Muscle of arm (tissue), 12 donors: ENCODE data around the gene KLC3. TPM values are rescaled to one million over a fixed set of nuclear protein-coding genes. Genes with fewer than 3 reads are reported as not detected.

ENCODE experiments used
- DNase-seq: peaks from one replicate; pipeline ENCODE4 v3.0.0-alpha.2; 2013
- polyA plus RNA-seq, 12 donors: library from polyadenylated mRNA; unstranded; fragments of 120-200 nt; gene quantifications; one replicate each; pipeline ENCODE4 v1.2.1, GENCODE V29; 2013; ENCODE audit not compliant: insufficient read length in 12 of 12

The KLC3 gene
- polyA plus RNA-seq, 12 donors, result 0.12 to 23.1 (median 0.25) TPM; not detected in 3

- no peak for DNase-seq
Observed at GRCh38 chr19:45368737-45369340, 28.3 kb downstream of the KLC3 start.

DNA sequence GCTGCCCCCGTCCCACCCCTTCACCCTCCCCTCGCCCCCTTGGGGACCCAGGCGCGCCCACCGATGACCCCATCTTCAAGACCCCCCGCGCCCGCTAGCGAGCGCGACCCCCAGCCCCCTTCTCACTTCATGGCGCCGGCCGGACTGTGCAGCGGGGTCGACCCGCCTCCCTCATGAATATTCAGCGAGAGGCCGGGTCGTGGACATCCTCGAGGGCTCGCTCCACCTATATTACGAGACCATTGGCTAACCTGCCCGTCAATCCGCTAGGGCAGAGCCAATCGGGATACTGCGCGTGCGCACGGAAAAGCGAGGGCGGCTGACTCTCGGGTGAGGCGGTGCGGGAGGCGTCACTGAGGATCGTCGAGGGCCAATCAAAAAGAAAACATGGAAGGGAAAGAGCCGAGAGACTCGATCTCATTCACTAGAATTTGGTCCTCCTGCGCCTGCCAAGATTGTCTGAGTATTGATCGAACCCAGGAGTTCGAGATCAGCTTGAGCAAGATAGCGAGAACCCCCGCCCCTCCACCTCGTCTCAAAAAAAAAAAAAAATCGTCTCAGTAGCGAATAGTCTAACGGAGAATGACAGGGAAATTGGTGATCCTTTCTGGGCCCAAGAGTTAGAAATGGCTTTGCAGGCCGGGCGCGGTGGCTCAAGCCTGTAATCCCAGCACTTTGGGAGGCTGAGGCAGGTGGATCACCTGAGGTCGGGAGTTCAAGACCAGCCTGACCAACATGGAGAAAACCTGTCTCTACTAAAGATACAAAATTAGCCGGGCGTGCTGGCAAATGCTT lies 30.1 kb downstream of the KLC3 start, which contains the start of gene ERCC2:
ERCC2 (minus strand) TSS at position 164 of the 795 bp plus-strand sequence; CDS start at position 131, 33 bp downstream.
- peak; percentile 100 for DNase-seq

DNA sequence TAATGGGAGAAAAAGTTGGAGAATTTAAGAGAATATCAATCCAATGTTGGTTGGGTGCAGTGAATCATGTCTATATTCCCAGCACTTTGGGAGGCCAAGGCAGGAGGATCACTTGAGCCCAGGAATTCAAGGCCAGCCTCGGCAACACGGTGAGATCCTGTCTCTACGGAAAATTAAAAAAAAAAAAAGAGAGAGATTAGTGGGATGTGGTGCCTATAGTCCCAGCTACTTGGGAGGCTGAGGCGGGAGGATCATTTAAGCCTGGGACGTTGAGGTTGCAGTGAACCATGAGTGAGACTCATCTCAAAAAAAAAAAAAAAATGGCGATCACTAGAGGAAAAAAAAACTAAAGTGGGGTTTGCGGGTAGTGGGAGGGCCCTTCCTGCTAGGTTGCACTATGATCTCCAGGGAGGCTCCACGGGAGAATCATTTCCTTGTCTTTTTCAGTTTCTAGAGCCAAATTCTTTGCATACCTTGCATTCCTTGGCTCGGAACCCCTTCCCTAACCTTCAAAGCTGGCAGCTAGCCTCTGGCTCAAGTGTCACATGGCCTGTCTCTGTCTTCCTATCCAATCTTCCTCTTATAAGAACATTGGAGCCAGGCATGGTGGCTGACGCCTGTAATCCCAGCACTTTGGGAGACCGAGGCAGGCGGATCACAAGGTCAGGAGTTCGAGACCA lies 35.6 kb downstream of the KLC3 start:
- peak; percentile 46 for DNase-seq

GRCh38 chr19:45380107-45380506 lies 39.6 kb downstream of the KLC3 start:
- DNase-seq, result no peak

- DNase-seq, result no peak
Observed at GRCh38 chr19:45382426-45382825, 41.9 kb downstream of the KLC3 start.

DNA sequence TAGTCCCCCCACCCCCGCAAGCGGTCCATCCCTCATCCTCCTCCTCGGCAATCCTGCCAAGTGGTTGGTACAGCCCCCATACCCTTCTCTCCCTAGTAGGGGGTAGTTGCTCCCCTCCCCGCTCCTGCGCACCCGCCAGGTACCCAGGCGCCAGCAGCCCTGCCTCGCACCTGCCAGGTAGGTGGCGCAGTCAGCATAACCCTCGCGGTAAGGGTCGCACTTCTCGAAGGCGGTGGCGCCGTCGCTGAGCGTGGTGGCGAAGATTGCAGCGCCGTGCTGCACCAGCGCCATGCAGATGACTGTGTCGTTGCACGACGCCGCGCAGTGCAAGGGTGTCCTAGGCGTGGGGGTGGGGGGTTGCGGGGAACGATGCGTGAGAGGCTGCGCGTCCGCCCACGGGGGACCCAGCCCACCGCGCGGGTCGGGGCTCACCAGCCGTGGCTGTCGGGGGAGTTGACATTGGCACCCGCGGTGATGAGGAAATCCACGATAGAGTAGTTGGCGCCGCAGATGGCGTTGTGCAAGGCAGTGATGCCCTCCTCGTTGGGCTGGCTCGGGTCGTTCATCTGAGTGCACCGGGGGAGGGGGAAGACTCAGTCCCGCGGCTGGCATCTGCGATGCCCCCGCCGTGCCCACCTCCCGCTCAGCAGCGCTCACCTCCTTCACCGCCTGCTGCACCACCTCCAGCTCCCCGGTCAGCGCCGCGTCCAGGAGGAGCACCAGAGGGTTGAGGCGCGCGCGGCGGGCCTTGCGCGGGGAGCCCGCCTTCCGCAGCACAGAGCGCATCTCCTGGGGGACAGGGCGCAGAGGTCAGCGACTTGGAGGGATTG lies 45.1 kb downstream of the KLC3 start:
- DNase-seq, result no peak

DNA sequence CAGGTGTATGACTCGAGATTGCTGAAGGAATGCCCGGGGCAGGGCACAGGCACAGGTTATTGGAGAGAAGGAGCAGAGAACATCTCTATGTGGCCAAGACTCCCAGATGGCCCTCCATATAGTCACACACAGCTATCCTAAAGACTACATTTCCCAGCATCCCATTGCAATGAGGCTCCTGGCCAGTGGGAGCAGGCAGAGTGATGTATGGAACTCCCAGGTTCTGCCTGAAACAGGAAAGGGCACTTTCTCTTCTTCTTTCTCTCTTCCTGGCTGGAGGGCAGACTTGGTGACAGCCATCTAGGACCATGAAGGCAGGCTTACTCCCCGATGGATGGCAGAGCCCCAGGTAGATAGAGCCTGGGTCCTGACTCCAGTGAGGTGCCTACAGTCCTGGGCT lies 50.8 kb downstream of the KLC3 start:
- DNase-seq, result no peak

GRCh38 chr19:45391871-45392665 lies 51.5 kb downstream of the KLC3 start:
- DNase-seq, result no peak

GRCh38 chr19:45395821-45396617 lies 55.5 kb downstream of the KLC3 start:
- no peak for DNase-seq

DNA sequence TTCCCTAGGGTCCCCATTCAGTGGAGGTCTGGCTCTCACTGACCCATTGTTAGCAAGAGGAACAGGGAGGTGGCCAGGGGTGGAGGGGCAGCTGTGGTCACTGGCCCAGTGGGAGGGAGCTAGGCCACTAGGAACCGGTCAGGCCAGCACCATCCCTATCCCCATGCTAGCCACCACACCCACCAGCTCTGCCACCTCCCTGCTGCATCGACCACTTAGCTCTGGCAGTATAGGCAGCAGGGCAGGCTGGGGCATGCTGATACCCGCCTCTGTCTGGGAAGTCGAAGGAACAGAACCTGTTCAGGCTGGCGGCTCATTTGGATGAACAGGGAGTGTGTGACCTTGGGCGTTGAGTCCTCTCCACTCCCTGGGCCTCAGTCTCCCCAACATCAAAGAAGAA lies 59.6 kb downstream of the KLC3 start:
- DNase-seq, result no peak

Other genes with a start within 250 kb of the KLC3 start
- 10 to 100 TPM in 11 of 12 donors, not detected in 1; 15.0 to 43.3 (median 20.3) TPM for gene PPP1R37, start 247.6 kb upstream of the KLC3 start, polyA plus RNA-seq
- gene NKPD1, start 179.8 kb upstream of the KLC3 start, polyA plus RNA-seq, result 1 to 10 TPM in 1 of 12 donors, under 1 TPM in 8, not detected in 3; 0.07 to 1.1 (median 0.12) TPM
- gene TRAPPC6A, start 162.5 kb upstream of the KLC3 start, polyA plus RNA-seq, result 10 to 100 TPM in 11 of 12 donors, not detected in 1; 15.1 to 89.5 (median 19.8) TPM
- gene BLOC1S3, start 162.0 kb upstream of the KLC3 start, polyA plus RNA-seq, result 1 to 10 TPM in 11 of 12 donors, not detected in 1; 5.2 to 9.1 (median 6.8) TPM
- 1 to 10 TPM in 7 of 12 donors, under 1 TPM in 3, not detected in 2; 0.53 to 2.0 (median 1.1) TPM for gene EXOC3L2, start 95.3 kb upstream of the KLC3 start, polyA plus RNA-seq
- 10 to 100 TPM; 23.7 to 90.9 (median 30.3) TPM for gene MARK4, start 89.5 kb upstream of the KLC3 start, polyA plus RNA-seq
- 1,000 to 10,000 TPM; 1,044 to 4,317 (median 2,408) TPM for gene CKM, start 17.9 kb upstream of the KLC3 start, polyA plus RNA-seq
- 10 to 100 TPM in 11 of 12 donors, not detected in 1; 12.1 to 30.6 (median 15.7) TPM for gene ERCC2, start 29.8 kb downstream of the KLC3 start, polyA plus RNA-seq
- 10 to 100 TPM in 3 of 12 donors, 1 to 10 TPM in 8, not detected in 1; 2.4 to 48.5 (median 4.8) TPM for gene PPP1R13L, start 64.3 kb downstream of the KLC3 start, polyA plus RNA-seq
- gene POLR1G, start 65.9 kb downstream of the KLC3 start, polyA plus RNA-seq, result 10 to 100 TPM in 1 of 12 donors, 1 to 10 TPM in 10, not detected in 1; 2.9 to 22.4 (median 3.8) TPM
- 100 to 1,000 TPM in 1 of 12 donors, 10 to 100 TPM in 10, not detected in 1; 79.9 to 113 (median 92.3) TPM for gene ERCC1, start 83.2 kb downstream of the KLC3 start, polyA plus RNA-seq
- 100 to 1,000 TPM in 4 of 12 donors, 10 to 100 TPM in 8; 21.4 to 403 (median 87.6) TPM for gene FOSB, start 127.2 kb downstream of the KLC3 start, polyA plus RNA-seq
- gene RTN2, start 156.3 kb downstream of the KLC3 start, polyA plus RNA-seq, result 100 to 1,000 TPM in 8 of 12 donors, 10 to 100 TPM in 3, not detected in 1; 96.1 to 172 (median 118) TPM
- 1 to 10 TPM in 3 of 12 donors, under 1 TPM in 6, not detected in 3; 0.34 to 1.8 (median 0.82) TPM for gene PPM1N, start 157.7 kb downstream of the KLC3 start, polyA plus RNA-seq
- 10 to 100 TPM in 11 of 12 donors, not detected in 1; 42.2 to 71.3 (median 52.1) TPM for gene VASP, start 166.7 kb downstream of the KLC3 start, polyA plus RNA-seq
- gene OPA3, start 244.1 kb downstream of the KLC3 start, polyA plus RNA-seq, result 1 to 10 TPM in 11 of 12 donors, not detected in 1; 6.0 to 9.8 (median 7.1) TPM